ENCODE data around the gene ROBO1. TPM values are rescaled to one million over a fixed set of nuclear protein-coding genes. Genes with fewer than 3 reads are reported as not detected.

Gene ROBO1
- total and polyA plus RNA-seq, 2 of the 8 experiments (the other 6 are each of a cell fraction or from before 2014, with no cell fraction given), result 51.4 to 91.0 TPM

DNA sequence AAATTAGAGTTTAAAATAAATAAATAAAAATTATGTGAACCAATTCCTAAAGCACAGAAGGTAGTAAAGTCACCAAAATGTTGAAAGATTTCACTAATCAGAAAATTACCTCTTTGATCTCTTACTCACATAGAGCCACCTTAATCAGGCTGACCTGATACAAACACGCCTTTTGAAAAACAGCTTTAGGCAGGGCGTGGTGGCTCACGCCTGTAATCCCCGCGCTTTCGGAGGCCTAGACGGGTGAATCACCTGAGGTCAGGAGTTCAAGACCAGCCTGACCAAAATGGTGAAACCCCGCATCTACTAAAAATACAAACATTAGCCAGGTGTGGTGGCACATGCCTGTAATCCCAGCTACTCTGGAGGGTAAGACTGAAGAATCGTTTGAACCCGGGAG, 1197.3 kb downstream of the ROBO1 start (continued):
- TF ChIP-seq NRF1 (IDR thresholded peaks at IDR 0.05; ENCODE audit: low read depth, low read length), result no peak
- no peak for TF ChIP-seq SP1 (IDR thresholded peaks at IDR 0.05; ENCODE audit: low read depth, low read length)
- TF ChIP-seq, protein P1, sequence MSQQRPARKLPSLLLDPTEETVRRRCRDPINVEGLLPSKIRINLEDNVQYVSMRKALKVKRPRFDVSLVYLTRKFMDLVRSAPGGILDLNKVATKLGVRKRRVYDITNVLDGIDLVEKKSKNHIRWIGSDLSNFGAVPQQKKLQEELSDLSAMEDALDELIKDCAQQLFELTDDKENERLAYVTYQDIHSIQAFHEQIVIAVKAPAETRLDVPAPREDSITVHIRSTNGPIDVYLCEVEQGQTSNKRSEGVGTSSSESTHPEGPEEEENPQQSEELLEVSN (IDR thresholded peaks at IDR 0.05), result no peak
- no peak for TF ChIP-seq SIN3A (conservative IDR thresholded peaks at IDR 0.05 in 1 of 2, IDR thresholded peaks at IDR 0.05 in 1 of 2; ENCODE audit: low read depth in 1 of 2, low read length in 2 of 2)
